Vagina (tissue), 2 donors: Measurements from ENCODE around the gene FGF6.

ENCODE experiments used
- POLR2AphosphoS5 ChIP-seq, 2 donors: sonication (generic); formaldehyde crosslinking; IDR thresholded peaks; one replicate each; pipeline ENCODE4 v1.9.0; 2017; ENCODE audit warnings: antibody characterized with exemption in 2 of 2, mild to moderate bottlenecking in 2 of 2, low read depth in 1 of 2; ENCODE audit not compliant: insufficient read depth in 1 of 2
- TF ChIP-seq, protein P1 (sequence below), 3 experiments: fragments of 450-650 bp in 2 of 3; fragments of 200-600 bp in 1 of 3; sonication (generic) in 1 of 3; IDR thresholded peaks; one replicate each; pipeline ENCODE4 v1.5.1; 2017 to 2019; ENCODE audit warnings: antibody characterized with exemption in 3 of 3, mild to moderate bottlenecking in 2 of 3, moderate library complexity in 2 of 3

DNA sequence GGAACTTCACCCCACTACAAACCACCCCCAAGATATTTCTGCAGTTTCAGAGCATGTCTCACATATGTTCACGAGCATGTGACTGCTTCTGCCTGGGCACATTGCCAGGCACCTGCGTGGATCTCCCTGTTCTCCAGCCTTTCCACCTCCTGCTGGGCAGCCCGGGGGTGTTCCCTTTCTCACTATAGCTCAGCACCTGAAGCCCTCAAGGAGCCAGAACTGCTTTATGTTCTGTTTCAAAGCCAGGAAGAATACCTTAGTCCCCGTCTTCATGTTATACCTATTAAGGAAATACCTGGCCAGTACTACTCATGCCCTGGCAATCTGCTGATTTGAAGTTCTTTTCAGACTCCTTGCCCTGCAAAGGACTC is 4.2 kb upstream of the FGF6 start:
- TF ChIP-seq, protein P1, sequence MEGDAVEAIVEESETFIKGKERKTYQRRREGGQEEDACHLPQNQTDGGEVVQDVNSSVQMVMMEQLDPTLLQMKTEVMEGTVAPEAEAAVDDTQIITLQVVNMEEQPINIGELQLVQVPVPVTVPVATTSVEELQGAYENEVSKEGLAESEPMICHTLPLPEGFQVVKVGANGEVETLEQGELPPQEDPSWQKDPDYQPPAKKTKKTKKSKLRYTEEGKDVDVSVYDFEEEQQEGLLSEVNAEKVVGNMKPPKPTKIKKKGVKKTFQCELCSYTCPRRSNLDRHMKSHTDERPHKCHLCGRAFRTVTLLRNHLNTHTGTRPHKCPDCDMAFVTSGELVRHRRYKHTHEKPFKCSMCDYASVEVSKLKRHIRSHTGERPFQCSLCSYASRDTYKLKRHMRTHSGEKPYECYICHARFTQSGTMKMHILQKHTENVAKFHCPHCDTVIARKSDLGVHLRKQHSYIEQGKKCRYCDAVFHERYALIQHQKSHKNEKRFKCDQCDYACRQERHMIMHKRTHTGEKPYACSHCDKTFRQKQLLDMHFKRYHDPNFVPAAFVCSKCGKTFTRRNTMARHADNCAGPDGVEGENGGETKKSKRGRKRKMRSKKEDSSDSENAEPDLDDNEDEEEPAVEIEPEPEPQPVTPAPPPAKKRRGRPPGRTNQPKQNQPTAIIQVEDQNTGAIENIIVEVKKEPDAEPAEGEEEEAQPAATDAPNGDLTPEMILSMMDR (IDR thresholded peaks at IDR 0.05): no peak
- no peak for TF ChIP-seq POLR2AphosphoS5 (IDR thresholded peaks at IDR 0.05; ENCODE audit: insufficient read depth in 1 of 2, low read depth in 1 of 2)
